CD4-positive, alpha-beta T cell treated with Interleukin-4 for 4 hours (primary cell): ENCODE data around the gene VSTM5.

Experiments used
- DNase-seq: peaks from one replicate; pipeline ENCODE4 v3.0.0-alpha.2; 2020

The VSTM5 gene

DNA sequence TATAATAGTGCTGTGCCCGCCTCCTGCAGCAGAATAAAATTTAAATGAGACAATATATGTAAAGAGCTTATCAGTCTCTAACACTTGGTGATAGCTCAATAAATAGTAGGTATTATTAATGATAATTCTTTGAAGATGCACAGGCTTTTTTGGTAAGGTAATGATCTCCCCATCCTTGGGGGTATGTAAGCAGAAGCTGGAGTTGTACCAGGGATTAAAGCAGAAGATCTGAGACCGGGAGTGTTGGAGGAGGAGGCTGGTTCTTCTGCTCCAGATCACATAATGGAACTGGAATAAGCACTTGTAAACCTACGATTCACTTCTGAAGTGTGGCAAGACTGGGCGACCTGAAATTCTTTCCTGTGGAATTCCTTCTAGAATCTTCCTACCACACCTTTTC is 8.4 kb downstream of the VSTM5 start:
- DNase-seq, result no peak

DNA sequence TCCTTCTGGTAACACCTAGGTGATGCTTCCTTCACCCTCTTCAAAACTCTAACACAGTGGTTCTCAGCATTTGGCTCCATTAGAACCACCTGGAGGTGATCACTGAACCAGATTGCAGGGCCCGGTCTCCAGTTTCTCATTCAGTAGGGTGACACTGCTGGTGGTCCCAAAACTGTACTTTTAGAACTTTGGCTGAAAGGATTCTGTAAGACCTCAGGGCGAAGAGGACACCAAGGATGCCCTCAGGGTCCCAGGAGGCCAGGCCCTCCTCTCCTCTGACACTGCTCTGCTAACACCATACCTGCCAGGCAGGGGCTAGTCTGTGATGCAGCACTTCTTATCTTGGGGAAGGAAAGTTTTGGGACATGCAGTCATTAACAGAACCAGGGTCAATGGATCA is 9.0 kb downstream of the VSTM5 start:
- DNase-seq, result no peak

DNA sequence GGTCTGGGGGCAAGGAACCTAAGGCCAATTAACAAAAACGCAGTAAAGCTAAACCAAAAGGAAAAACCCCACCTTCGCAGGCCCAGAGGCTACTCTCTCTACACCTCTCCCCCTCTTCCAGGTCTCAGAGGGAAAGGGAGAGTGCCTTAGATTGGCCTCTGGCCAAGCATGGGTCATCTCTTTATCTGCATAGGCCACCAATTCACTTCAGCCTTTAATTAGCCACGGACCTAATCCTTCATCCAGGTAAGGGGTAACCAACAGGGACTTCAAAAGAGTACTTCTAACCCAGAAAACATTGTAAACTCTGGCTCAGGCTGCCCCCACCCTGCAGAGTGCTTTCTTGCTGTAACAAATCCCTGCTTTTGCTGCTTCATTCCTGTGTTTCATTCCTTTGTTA is 9.4 kb downstream of the VSTM5 start:
- no peak for DNase-seq

DNA sequence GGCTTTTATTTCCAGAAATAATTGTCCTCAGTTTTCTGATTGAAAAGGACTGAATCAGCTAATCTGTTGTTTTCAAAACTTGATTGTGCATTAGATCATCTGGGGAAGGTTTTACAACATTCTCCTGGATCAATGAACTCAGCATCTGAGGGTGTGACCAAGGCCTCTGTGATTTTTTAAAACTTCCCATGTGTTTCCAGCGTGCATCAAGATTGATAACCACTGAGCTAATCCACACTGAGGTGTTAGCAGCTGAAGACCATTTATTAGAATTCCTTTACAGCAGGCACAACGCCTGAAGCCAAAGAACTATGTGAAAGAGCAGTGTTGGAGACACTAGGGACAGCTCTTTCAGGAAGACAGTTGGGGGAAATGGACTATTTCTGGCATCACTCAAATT is 10.2 kb downstream of the VSTM5 start:
- DNase-seq, result no peak

DNA sequence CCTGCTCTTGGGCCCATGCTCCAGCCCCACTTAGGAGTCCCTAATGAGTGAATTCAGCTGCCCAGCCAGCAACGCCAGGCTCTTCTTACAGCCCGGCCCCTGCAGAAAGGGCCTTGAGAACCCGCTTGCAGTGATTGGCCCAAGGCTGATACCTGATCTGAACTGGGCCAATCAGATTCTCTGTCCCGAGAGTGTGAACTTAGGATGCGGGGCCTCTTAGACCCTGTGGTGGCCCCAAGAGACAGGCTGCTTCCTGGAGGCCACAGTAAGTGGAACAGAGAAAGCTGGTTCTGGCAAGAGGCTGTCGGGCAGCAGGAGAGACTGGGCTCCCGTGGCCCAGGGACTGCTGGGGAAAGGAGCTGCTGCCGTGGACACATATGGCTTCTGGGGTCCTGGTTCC is 11.5 kb downstream of the VSTM5 start:
- no peak for DNase-seq

DNA sequence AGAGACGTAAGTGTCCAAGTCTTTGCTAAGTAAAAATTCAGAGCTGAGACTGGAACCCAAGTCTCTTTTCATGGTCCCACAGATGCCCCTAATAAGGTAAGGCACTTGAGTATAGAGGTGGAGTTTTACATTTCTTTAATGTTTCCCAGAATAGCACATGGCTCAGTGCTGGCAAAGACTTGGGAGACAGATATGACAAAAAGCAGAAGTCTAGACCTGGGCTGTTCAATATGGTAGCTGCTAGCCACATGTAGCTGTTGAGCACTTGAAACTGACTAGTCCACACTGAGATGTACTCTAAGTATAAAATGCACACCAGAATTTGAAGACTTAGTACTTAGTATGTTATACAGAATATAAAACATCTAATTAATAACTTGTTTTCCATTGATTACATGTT is 17.6 kb downstream of the VSTM5 start:
- no peak for DNase-seq

DNA sequence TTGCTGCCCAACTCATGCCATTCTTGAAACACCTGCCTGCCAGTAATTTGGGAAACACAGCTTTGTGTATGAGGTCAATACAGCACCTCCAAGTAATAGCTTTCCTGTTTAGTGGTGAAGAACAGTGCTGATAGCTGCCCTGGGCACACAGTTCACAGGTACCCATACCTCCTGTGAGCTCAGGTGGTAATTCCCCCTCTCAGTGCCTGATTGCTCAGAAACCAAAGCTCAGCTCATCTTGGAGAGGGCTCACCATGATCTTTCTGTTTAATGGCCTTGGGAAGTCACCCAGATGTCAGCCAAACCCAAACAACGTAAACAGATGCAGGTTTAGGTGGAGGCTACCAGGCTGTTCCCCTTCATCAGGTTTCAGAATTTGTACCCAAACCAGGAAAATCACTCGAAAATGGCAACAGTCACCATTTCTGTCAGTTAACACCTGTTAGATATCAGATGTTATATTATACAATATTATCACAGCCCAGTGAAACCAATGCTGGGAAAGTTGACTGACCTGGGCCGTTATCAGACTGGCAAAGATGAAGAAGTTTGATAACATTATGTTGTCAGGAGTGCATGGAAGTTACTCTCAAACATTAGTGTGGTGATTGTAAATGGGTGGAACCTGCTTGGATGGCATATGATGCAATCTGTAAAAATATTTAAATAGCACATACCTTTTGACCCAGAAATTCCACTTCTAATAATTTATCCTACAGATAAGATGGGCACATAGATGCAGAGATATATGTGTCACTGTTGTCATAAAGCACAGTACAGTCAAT is 18.9 kb downstream of the VSTM5 start:
- DNase-seq, result no peak

GRCh38 chr11:93829598-93829997 is 20.8 kb downstream of the VSTM5 start:
- DNase-seq, result no peak

GRCh38 chr11:93827363-93827762 is 23.1 kb downstream of the VSTM5 start:
- no peak for DNase-seq

DNA sequence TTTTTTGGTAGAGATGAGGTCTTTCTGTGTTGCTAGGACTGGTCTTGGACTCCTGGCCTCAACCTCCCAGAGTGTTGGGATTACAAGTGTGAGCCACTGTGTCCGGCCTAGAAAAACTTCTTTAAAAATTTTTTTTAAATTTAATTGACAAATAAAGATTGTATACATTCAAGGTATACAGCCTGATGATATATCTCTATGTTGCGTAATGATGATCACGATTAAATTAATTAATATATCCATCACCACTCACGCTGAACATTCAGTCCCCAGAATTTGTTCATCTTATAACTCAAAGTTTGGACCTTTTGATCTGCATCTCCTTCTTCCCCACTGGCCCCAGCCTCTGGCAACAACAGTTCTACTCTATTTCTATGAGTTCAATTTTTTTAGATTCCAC is 27.2 kb downstream of the VSTM5 start:
- no peak for DNase-seq

- DNase-seq, result no peak
These were observed 28.1 kb downstream of the VSTM5 start for GRCh38 chr11:93822359-93822758.

DNA sequence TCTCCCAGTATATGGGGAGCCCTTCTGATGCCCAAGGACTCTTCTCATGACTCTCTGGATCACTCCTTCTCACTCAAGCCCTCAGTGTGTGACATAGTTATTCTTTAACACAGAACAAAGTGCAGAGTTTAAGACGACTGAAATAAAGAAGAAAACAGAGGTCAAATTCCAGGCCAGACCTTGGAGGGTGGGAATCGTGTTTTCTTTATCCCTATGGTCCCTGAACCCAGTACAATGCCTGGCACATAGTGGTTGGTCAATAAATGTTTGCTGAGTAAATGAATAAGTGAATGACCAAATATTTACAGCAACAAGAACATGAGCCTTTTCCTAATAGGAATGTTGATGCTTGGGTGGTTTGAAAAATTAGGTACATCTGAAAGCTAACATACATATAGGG is 28.8 kb downstream of the VSTM5 start:
- no peak for DNase-seq

GRCh38 chr11:93820847-93821246 is 29.6 kb downstream of the VSTM5 start:
- DNase-seq, result no peak

DNA sequence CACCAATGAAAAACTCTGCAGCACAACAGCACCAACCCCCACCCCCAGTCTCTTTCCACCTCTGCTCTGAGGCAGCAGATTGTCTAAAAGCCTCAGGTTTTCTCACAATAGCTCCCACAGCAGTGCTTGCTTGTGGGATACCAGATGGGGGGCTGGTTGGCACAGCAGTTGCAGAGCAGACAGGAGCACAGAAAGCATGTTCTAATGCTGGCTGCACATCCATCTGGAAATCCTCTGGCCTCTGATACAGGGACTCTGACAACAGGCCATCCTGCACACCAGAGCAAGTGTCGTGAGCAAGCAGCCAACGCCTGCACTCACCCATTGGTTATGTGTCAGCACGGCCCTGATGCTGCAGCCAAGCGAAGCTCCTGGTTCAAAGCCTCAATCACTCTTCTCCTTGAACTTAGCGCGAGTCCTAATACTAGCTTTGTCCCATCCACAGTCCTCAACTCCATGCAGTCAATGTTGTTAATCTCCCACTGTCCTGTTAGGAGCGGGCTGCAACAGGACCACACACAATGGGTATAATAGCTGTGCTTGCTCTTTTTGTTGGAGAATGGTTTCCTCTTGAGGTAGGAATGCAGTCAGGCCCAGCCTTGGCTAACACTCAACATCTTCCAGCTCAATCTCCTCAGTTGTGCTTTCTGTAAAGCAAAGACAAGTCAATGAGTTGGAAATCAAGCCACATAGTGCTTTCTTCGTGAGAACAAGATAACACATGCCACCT is 30.3 kb downstream of the VSTM5 start:
- DNase-seq, result no peak

GRCh38 chr11:93817426-93818348 is 32.7 kb downstream of the VSTM5 start:
- DNase-seq, result no peak

DNA sequence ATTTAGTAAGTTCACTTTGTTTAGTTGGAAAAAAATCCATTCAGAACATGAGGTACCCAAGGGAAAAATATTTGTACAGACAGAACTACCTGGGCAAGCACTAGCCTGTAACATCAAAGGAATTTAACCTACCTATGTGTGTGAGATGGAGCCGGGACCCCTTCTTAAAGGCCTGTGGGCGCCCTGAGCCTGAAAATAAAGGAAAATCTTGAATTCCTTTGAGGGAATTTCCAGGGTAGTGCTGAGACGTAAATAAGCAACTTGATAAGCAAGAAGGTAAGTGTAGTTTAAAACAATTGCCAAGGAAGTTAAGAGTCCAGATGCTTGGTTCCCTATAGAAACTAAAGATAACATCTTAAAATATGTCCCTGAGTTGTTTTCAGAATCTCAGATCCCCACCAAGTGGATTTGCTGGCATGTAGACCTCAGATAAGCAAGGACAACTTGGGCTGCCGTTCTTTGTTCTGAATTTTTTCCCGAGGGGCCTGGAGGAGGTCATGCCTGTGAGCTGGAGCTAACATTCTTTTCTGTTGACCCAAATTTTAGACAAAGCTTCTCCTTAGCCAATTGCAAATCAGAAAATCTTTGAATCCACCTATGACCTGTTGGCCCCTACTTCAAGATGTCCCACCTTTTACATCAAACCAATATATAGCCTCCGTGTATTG is 35.3 kb downstream of the VSTM5 start:
- no peak for DNase-seq

DNA sequence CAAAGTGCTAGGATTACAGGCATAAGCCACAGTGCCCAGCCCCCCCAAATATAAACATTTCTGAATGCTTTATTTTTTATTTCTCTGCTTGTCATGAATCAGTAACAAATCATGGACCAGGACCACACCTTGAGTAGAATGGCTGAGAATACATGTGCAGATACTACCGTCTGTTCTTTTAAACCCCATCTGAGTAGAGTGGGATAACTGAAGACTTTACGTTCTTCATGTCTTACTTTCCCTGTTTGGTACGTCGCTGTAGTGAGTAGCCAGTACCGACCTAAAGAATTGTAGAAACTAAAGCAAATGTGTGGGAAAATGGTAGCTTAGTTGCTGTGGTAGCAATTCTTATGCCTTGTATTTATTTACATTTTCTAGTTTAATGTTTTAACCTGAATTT is 36.4 kb downstream of the VSTM5 start:
- DNase-seq, result no peak

- DNase-seq, result no peak
These were observed 42.4 kb downstream of the VSTM5 start for GRCh38 chr11:93807980-93808379.

DNA sequence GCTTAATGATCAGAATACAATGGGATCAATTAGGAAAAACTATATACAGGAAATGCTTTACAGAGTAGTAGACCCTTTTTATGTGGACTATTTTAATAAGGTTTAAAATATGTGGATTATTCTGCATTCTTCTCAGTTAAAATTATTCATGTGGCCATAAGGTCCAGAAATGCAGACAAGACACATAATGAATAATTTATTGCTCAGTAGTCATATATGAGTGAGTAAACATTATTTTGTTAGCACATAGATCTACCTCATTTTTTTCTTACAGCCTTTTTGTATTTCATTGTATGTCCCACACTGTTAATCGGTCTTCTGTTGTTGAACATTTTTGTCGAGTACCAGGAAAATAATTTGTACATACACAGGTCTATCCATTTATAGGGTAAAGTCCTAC is 45.5 kb downstream of the VSTM5 start:
- no peak for DNase-seq

- DNase-seq, result no peak
These were observed 49.1 kb downstream of the VSTM5 start for GRCh38 chr11:93801366-93801765.

- DNase-seq, result no peak
These were observed 53.8 kb downstream of the VSTM5 start for GRCh38 chr11:93796441-93797231.

GRCh38 chr11:93791493-93791892 is 58.9 kb downstream of the VSTM5 start:
- DNase-seq, result no peak
